HG03280 (cell line): ENCODE results near the gene RANBP17.
"Not testable (repeated sequence)": the region's sequence is repeated elsewhere in the genome, so short reads cannot be mapped to it uniquely, and the experiment has no call there.

Experiments used
- ATAC-seq: cut with Tn5 transposase; IDR thresholded peaks from one replicate; pipeline ENCODE4 v1.9.1; 2021; ENCODE audit warnings: mild to moderate bottlenecking, moderate library complexity; ENCODE audit not compliant: unreplicated experiment

RANBP17 gene

DNA sequence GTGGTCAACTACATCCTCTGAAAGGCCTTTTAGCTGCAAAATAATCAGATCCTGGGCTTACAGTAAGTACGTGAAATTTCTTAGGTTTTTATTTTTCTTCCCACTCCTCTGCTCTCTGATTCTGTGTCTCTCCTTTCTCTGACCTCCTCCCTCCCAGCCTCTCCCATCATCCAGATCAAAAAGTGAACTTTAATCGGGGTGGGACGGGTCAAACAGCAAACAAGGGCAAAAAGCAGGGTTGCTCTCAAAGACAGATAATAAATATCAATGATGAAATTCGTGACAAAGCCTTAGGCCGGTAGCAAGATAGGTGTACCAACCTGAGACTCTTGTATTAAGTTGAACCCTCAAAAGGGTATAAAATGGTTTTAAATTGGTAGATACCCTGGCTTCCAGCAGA lies 76.1 kb downstream of the RANBP17 start:
- ATAC-seq: no peak

DNA sequence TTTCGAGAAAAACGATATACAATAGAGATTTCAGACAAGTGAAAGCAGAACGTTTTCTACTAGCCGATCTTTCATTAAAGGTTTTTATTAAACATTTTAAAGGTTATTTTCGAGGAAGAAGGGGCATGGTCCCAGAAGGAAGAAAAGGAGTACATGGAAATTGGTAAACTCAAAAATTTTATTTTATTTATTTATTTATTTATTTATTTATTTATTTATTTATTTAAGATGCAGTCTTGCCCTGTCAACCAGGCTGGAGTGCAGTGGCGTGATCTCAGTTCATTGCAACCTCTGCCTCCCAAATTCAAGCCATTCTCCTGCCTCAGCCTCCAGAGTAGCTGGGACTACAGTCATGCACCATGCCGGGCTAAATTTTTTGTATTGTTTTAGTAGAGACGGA lies 77.4 kb downstream of the RANBP17 start:
- ATAC-seq: no peak

DNA sequence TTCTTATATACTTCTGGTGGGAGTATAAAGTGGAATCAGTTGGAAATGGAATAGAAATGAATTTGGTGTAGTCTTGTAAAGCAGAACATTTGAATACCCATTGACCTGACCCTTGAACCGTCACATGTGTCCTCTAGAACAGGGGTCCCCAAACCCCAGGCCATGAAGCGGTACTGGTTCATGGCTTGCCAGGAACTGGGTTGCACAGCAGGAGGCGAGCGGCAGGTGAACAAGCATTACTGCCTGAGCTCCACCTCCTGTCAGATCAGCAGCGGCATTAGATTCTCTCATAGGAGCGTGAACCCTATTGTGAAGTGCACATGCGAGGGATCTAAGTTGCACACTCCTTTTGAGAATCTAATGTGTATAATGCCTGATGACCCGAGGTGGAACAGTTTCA lies 80.0 kb downstream of the RANBP17 start:
- ATAC-seq: no peak

- ATAC-seq: no peak
Observed at GRCh38 chr5:170945275-170945674, 83.5 kb downstream of the RANBP17 start.

DNA sequence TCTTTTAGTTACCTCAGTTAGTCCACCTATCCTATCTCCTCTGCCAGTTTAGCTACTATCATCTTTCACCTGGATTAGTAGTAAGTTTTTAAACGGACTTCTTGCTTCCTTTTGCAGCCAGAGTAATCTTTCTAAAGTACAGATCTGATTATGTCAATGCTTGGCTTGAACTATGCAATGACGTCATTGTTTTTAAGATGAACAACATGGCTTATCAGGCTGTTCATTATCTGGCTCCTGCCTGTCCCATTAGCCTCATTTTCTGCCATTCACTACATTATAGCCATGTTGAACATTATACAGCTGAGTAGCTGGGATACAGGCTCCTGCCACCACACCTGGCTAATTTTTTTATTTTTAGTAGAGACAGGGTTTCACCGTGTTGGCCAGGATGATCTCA lies 98.7 kb downstream of the RANBP17 start:
- ATAC-seq: no peak

GRCh38 chr5:170963521-170963920 lies 101.7 kb downstream of the RANBP17 start:
- no peak for ATAC-seq

- ATAC-seq: no peak
Observed at GRCh38 chr5:170974461-170974860, 112.6 kb downstream of the RANBP17 start.

DNA sequence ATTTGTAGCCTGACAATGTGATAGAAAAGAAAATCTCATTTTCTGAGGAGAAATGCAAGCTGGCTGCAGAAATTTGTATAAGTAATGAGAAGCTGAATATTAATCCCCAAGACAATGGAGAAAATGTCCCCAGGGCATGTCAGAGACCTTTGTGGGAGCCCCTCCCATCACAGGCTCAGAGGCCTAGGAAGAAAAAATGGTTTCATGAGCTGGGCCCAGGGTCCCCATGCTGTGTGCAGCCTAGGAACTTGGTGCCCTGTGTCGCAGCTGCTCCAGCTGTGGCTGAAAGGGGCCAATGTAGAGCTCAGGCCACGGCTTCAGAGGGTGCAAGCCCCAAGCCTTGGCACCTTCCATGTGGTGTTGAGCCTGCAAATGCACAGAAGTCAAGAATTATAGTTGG lies 118.4 kb downstream of the RANBP17 start:
- ATAC-seq: not testable (repeated sequence)

DNA sequence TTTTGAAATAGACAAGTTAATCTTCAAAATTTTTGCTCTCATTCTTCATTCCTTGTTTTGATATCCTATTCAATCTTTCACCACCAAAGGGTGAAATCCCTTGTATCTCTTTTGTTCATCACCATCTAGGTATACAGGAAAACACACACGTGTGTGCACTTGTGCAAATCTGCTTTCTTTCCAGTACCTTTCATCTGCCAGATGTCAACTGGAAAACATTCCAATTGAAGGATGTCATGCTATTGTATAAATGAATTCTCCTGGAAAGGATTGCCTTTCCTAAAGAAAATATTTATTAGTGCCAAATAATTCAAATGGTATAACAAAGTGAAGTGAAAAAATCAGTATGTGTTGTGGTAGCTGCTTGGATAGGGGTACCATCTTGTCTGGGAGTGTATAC lies 123.7 kb downstream of the RANBP17 start:
- ATAC-seq: no peak

DNA sequence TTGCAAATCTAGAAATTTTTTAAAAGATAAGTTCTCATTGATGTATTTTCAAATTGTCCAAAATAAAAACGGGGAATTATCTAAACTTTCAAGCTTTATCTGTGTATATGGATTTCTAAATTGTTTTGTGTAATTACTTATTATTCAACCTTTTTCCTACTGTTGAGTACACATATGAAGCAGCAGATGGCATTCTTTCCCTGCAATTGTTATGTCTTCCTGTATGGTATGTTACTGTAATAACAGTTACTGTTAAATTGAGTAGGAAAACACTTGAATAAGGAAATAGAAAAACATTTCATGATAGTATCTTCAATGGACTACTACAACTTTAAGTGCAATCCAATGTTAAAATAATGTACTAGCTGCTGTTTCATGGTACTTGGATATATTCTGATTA lies 124.8 kb downstream of the RANBP17 start:
- no peak for ATAC-seq

- ATAC-seq: no peak
Observed at GRCh38 chr5:170993476-170993875, 131.7 kb downstream of the RANBP17 start.

DNA sequence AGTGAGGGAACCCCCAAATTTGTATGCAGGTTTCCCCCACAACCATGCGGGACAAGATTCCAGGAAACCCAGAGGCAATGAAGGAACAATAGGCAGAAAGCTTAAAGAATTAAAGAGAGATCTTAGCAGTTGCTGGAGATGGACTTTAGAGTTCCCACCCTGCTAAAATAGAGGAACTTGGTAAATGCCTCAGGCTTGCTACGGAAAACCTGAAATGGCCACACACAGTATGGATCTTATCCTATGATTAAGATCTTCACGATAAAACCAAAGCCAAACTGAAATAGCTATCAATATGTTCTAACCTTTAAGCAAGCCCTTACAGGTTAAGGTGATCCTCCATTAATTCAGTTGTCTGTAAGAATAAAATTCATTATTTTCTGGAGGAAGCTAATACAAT lies 148.3 kb downstream of the RANBP17 start:
- no peak for ATAC-seq

DNA sequence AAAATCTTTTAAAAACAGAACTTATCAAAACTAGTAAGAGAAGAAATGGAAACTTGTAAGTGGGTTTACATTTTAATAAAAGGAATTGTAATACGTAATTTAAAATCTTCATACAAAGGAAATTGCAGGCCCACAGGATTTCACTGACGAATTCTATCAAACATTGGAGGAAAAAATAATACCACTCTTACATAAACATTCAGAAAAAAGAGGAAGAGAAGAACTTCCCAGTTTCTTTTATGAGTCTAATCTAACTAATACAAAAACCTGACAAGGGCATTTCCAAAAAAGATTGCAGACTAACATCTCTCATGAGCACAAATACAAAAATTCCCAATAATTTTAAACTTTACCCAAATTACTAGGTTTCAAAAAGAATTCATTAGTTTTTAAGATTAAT lies 149.0 kb downstream of the RANBP17 start:
- no peak for ATAC-seq

DNA sequence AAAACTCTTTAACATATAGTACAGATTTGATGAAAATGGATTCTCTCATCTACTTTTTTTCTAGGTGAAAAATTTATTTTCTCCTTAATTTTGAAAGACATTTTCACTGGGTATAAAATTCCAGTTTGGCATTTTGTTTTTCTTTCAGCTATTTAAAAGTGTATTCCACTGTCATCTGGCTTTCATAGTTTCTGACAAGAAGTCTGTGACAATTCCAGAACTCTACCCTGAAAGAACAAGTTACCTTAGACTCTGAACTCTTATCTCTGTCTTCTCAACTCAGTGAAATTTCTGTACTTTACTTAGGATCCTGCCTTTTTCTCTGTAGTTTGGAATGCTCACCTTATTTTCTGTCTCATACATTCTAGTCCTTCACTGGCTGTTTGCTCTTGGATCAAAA lies 161.7 kb downstream of the RANBP17 start:
- ATAC-seq: no peak

DNA sequence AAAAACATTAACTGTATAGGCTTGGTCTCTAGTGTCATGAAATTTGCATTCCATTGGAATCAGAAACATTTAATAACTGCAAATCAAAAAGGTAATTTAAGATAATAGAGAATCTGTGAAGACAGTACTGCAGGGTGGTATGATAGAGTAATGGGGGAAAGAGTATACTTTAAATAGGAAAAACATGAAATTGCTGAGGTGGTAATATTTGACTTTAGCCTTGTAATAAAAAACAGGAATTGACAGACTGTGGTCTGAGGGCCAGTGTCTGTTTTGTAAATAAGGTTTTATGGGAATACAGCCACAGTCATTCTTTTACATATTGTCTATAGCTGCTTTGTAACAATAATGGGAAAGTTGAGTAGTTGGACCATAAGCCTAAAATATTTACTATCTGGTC lies 162.3 kb downstream of the RANBP17 start:
- ATAC-seq: no peak

DNA sequence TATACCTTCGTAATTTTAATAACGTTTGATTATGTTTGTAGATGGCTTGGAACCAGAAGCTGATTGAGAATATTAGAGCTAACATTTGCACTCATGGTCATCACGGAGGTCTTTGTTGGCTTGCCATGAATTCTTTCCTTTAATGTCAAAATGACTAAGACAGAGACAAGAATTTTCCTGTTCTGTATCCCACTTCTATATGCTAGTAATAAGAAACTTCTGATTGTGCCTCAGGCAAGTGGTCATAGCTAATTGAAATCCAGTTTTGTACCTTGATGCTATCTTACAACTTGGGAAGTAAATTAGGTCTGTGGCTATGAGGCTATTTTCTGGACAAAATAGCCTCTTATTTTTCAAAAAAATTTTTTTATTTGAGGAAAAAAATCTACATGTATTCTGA lies 167.6 kb downstream of the RANBP17 start:
- no peak for ATAC-seq

GRCh38 chr5:171031977-171032376 lies 170.2 kb downstream of the RANBP17 start:
- no peak for ATAC-seq

GRCh38 chr5:171032435-171032973 lies 170.7 kb downstream of the RANBP17 start:
- no peak for ATAC-seq

GRCh38 chr5:171041893-171042292 lies 180.1 kb downstream of the RANBP17 start:
- not testable (repeated sequence) for ATAC-seq

- ATAC-seq: no peak
Observed at GRCh38 chr5:171050916-171051315, 189.1 kb downstream of the RANBP17 start.

- ATAC-seq: no peak
Observed at GRCh38 chr5:171055875-171056454, 194.1 kb downstream of the RANBP17 start.

- ATAC-seq: no peak
Observed at GRCh38 chr5:171067540-171068130, 205.8 kb downstream of the RANBP17 start.

DNA sequence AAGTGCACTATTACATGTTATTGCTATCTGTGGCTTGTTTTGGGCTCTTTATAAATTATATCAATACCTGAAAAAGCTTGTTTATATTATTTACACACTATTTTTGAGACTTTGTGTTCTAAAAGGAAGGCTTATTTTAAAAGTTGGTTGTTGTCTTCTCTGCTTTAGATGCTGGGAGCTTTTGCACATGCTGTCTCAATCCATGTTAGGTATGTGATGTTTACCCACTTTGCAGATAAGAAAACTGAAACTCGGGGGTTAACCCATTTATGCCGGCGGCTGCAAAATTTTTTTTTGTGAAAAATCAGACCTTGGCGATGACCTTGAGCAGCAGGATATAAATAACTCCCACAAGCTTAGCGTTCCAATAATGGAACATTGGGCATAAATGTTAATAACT lies 212.9 kb downstream of the RANBP17 start:
- no peak for ATAC-seq
